Measurements from ENCODE around the gene GLIS1.

The GLIS1 gene

DNA sequence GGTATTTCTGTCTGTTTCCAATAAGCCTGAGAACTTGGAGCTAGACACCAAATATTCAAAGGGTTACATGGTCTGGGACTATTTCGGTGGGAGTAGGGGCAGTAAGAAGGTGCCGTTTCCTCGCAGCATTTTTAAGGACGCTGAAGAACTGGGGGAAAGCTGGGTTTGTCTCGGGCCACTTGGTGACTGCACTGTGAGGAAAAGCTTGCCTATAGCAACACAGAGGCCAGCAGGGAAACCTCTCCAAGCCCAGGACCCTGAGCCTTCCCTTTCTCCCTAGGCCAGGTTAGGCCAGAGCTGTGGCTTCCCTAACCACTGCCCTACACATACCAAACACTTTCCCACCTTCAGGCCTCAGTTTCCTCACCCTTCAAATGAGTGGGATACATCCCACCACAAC, 3.3 kb downstream of the GLIS1 start:
- DNase-seq, result no peak

DNA sequence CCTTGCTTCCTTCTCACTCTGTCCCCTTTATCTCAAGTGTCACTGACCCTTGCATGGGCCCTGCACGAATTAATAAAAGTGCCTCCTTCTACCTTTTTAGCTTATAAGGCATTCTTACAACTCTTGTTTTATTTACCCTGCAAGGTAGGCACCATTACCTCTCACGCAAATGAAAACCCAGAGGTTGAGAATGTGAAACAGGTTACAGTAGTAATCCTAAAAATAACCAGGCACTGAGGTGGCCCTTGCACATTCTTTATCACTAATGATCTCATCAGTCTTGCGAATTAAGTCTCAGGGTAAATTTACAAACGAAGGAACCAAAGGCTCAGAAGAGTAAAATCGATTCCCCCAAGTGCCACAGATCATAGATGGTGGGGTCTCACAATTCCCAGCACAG, 3.7 kb downstream of the GLIS1 start:
- no peak for DNase-seq

DNA sequence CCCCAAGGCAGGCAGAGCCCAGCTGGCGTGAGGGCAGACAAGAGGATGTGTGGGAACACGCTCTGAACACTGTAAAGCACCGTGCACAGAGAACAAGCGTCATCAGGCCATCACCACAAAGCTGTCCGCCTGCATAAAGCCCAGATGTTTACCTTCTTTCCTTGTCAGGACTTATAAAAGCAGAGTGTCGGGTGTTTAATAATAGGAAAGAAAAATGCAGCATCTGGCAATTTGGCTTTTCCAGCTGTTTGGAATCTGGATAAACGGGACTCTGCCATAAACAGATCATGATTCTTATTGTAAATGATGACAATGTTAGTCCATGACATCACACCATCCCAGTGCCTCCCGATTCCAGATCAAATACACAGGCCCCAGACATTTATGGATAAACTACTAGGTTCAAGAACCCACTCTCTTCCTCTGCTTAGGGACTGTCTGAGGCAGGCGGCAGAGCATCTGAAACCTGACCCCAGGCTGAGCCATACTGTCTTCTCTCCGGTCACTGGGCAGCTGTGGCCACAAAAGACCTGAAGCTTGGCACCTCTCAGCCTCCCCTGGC, 4.2 kb downstream of the GLIS1 start:
- no peak for DNase-seq

DNA sequence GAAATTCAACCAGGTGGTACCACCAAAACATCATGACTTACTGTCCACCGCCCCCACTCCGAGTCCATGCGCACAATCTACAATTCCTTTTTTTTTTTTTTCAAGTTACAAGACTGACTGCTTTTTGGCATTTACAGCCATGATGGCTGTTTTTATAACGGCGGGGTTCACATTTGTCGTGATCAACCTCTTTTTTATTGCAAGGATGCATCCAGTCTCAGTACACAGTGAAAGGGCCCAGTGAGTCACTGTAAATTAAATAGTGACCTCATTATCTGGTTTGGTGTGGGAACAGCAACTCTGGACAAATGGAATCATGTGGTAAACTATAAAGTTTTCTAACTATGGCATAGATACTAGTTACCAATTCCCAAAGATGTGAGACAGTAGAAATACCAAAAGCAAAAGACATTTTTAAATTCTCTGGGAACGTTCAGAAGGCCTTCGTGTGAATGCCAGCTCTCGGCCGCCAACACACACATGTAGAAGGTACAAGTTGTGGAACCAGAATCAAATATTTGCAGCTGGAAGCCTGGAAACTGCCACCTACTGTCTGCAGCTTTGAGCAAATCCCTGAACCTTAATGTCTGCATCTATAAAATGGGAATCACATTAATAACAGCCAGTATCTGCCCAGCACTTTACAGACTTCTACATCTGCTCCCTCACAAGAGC, 4.9 kb downstream of the GLIS1 start:
- DNase-seq, result no peak

DNA sequence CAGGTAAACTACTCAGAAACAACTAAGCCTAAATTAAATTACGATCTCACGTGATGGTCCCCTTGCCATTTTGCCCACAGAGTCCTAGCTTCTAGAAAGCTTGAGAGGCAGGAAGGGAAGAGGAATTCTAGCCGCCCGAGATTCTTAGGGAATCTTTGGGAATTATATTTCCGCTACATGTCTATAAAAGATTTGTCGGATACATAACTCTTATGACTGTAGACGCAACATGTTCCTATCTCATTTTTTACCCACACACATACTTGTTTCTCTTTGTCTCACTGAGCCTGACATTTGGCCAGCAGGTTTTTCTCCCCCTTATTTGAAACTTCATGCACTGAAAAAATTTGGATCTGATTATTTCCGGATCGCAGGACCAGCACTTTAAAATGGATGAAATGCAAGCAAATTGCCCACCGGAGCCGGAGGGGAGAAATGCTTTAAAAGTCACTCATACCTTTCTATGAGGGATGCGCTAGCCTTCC, 5.5 kb downstream of the GLIS1 start:
- no peak for DNase-seq

DNA sequence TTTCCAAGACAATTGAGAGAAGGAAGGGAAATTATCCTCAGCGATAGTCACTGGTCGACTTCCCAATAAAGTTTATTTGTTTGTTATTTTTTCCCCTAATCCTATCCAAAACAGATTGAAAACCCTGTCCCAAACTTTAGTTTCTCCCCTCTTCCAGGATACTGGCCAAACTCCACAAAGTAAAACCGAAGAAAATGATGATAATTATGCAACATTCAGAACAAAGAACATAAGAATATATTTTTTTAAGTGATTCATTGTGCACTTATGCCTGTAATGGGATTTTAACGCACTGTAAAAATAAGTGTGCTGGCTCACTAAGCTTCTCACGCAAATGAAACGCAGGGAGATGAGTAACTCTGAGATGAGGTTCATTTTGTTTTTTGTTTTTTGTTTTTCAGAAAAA, 6.0 kb downstream of the GLIS1 start:
- no peak for DNase-seq

DNA sequence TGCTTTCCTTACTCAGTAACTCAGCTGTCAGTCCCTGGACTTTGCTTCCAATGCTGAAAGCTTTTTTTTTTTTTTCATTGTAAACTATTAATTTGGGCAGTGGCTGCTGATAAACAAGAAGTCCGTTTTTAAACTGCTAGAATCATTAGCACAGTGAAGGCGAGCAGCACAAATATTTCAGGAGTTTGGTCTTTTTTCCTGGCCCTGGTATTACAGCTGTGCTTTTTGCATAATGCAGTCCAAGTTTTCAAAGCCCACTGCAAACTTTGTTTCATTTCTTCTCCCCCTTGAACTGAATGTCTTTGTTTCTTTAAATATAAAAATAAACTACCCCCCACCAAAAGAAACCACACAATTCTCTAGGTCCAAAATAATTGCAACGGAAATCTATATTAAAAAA, 6.6 kb downstream of the GLIS1 start:
- no peak for DNase-seq

DNA sequence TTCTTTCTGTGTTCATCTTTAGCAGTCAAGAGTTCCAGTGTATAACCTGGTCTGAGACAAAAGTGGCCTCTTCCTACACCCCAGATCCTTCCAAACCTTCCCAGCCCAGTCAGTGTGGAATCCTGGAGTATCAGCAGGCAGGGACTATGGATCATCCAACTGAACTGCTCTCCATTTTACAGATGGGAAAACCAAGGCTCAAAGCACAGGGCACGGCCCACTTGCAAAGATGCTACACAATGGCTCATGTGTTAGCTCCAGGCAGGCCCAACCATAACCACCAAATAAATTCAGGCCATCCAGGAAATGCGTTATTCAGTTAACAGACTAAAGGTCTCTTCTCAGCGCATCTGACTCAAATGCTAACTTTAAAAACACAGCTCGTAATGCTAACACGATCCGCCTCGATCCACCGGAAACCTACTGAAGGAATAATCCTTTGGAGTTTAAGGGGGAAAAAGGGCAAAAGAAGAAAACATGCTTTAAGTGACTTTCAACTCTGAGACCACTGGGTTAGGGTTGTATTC, 7.1 kb downstream of the GLIS1 start:
- DNase-seq, result no peak

DNA sequence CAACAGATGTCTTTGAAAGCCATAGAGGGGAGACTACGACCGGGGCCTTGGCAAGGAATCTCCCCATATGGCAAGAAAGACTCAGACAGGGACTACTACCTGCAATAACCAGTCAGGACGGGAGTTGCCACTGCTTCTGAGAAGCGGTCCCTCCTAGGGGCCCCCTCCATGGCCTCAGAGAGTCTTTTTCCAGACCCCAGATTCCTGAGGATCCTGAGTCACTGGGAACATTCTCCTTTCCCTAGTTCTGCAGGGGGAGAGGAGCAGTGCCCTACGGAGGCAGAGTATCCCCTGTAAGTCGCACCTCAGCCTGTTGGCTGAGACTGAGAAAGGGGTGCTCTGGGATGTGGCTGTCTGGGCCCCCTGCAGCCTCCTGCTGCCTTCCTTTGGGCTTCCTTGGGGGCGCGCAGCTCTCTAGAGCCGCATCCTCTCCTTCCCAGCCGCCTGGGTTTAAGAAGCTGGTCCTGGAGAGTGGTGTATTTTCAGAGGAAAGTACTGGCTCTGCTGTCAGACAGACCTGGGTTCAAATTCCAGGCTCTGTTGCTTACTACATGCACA, 7.8 kb downstream of the GLIS1 start:
- DNase-seq, result no peak

DNA sequence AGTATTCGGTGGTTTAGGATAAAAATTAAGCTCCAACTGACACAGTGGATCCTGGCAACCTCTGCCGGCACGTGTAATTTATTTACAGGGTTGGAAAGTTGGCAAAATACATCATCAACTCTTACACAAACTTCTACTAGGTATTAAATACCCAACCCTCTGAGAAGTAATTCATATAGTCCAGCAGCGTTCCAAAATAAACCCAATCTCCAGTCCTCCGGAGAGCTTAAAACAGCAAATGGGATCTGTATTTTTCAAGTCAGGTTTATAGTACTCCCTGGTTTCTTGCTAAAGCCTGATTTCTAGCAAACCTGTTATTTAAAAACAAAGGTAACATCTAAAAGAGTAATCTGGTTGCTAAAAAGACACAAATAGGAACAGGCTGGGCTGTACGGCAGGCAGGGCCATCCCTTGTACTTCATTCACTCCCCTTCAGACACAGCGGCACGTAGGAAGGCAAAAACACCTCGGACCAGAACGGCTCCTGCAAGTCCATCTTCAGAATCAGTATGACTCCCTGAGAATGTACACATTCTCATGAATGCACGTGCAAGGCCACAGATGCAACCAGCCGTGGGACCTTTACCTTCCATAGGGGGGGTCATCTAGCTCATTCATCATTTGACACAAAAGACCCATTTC, 8.6 kb downstream of the GLIS1 start:
- no peak for DNase-seq

DNA sequence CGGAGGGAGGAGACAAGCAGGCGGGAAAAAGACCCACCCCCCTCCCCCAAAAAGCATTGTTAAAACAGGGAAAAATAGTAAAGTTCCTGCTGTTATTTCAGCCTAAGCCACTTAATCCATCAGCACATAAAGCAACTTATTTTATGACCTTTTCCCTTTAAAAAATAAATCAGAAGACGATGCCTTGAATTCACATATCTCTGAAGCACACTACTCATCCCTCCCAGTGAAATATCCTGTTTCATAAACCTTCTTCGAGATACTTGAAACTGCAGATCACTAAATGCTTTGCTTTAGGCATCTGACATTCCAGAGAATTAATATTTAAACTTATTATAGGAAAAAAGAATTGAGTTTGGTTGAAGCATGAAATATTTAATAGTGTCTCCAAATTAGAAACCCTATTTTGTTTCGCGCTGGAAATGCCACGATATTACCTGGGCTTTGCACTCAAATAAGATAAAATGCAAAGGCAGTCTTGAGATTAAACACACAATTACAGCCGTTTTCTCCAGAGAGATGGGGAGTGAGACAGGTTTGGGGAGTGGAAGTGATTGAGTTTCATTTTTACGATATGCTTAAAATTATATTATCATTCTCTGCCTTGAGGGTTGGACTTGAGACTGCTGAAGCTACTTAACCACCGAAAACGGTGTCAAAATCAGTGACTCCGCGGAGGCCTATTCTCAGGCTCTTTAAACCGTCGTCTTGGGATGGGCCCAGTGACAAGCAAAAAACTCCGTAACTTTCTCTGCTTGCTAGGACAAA, 9.3 kb downstream of the GLIS1 start:
- DNase-seq, result no peak

DNA sequence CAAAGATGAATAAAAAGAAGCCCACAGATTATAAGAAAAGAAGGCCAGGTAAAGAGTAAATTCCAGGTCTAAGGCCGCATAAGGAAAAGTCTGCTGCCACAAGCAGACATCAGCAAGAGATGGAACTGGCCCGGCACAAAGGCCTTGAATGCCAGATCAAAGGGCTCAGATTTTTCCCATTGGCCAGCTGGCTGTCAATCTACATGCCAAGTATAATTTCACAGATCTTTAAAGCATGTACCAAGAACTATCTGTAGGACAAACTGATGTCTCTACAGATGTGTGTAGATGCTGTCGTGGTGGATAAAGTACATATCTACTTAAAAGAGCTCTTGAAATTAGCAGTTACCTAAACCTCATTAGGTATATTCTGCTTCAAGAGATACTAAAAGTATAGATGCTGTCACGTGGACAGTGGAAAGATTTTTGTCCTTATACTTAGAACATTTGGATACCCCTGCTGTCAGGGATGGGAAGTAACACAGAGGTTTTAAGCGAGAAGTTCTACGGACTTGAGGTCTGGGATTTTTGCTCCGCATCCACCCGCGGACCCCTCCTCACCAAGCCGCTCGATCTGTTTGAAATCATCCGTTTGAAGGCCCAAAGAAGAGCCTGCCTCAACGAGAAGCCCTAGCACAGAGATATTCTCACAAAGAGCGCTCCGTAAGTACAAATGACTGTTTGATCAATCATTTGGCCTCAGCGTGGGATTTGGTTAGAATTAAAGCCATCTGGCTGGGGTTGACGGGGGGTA, 10.1 kb downstream of the GLIS1 start:
- no peak for DNase-seq

DNA sequence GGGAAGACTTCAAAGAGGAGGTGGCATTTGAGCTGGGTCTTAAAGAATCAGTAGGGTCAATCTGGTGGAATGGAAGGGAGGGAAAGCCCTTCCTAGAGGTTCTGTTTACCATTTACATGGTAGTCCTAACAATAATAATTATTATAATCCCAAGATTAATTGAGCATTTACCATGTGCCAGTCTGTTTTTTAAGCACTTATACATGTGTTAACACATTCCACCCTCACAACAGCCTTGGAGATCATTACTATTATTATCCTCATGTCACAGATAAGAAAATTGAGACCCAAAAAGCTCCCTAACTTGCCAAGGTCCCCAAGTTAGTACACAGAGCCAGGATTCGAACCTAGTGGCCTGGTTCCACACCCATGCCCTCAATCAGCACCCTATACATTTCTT, 10.8 kb downstream of the GLIS1 start:
- DNase-seq, result no peak

DNA sequence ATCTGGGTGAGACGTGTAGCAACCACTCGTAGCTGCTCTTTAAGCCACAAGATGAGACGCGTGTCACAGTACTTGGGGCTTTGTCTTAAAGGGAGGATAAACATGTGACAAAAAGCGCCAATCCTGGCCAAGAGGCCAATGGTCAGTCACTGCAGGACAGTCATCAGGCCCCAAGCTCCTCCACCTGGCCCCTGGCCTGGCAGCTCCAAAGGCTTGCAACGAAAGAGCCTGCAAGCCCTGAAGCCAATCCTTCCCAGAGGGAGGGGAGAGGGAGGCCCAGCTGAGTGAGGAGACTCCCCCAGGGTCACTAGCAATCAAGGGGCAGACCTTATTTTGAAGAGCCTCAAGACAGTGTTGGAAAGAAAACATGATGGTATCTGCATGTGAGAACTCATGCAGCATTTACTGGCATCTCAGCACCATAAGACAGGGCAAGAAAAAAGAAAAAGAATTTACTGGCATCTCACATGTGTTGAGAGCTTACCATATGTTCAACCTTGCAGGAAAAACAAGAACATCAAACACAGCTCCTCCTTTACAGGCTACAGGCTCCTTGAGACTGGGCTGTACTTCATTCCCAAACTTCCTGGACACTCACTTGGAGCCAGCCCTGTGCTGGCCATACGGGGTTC, 11.4 kb downstream of the GLIS1 start:
- no peak for DNase-seq

DNA sequence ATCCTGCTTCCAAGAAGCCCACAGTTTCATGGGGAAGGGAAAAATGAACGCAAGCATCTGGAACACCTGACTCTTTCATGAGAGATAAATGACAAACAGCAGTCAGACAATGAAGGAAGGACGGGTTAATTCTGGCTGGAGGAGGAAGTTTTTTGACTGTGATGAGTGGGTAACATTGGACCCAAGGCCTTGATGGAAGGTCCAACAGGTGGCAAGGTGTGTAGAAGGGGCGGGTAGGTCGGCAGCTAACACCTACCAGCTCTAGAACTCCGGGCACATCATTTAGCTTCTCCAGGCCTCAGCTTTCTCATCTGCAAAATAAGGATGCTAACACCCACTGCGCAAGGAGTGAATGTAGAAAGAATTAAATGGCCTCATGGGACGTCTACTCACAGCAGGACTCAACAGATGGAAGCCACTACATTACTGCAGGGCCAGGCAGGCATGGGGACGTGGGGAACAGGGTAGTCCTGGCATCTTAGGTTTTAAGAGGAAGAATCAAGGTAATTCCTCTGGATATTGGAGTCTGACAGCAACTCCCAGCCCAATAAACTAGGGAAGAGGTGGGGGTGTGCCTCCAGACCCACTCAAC, 12.9 kb downstream of the GLIS1 start:
- no peak for DNase-seq

DNA sequence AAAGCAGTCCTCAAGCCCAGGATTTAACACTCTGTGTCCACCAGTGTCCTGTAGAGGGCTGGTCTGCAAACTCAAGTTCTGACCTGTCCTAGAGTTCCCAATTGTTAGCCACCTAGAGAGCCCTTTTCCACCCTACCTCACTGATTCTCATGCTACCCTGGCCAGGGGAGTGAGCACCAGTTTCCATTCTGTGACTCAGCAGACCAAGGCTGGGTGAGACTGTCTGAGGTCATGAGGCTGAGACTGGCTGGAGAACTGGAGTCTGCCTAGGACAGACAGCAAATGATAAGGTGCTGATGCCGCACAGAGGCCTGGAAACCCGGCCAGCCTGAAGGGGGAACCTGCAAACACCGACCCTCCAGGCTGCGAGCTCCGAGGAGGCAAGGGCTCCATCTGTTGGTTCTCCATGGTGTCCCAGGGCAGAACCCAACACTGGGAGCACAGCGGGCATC, 13.7 kb downstream of the GLIS1 start:
- DNase-seq, result no peak

DNA sequence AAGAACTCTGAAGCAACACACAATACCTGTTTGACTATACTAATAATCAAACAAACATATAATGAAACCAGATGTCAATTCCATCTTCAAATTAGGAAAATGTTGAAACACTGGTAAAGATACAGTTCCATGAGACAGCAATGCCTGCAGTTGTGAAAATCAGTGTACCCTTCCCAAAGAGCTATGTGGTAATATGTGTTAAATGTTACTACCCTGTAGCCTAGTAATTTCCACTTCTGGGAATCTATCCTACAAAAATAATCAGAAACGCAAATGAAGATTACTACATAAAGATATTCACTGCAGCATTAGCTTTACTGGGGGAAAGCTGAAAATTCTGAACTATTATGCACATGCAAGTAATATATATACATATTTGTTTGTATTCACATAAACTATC, 16.9 kb downstream of the GLIS1 start:
- DNase-seq, result no peak

DNA sequence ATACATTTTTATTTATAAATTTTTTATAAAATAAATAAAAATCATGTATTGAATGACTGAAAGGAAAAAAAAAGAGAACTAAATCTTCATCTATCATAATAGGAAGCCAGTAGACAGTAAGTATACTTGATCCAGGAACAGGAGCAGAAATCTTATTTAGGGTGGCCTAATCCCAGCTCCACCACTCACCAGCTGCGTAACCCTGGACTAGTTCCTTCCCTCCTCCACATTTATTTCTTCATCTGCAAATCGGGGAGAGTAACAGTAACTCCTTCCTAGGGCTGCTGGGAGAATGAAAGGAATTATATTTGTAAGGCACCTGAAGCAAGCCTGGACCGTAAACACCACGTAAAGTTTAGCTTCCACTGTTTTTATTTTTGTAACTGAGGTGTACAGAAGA, 17.9 kb downstream of the GLIS1 start:
- no peak for DNase-seq

DNA sequence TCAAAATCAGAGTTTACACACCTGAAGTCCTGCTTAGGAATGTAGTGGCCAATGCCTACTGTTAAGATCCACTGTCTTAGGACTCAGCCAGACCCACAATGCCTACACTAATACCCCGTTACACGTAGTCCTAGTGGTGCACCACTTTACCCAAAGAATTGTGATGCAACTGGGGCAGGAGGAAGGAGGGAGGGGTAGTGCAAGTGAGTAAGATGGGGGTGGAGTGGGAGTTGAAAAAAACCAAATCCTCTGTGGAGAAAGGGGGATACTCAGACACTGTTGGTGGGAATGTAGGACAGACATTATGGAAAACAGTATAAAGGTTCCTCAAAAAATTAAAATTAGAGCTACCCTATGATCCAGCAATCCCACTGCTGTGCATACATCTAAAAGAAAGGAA, 19.5 kb downstream of the GLIS1 start:
- no peak for DNase-seq

DNA sequence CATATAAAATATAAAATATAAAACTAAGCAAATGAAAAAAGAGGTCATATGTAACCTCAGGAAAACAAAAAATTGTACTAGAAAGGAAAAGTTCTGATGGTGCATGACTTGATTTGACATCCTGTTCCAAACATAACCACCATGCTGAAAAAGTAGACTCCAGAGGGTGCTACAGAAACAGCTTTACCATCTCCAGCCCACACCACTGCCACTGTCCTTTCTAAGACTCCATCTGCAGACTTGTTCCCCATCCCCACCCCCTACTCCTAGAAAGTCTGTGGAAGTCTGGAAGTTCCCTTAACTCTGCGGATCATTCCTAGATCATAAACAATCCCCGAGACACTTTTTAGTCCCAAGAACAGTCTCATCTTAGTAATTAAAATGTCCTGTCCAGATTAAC, 20.5 kb downstream of the GLIS1 start:
- no peak for DNase-seq

DNA sequence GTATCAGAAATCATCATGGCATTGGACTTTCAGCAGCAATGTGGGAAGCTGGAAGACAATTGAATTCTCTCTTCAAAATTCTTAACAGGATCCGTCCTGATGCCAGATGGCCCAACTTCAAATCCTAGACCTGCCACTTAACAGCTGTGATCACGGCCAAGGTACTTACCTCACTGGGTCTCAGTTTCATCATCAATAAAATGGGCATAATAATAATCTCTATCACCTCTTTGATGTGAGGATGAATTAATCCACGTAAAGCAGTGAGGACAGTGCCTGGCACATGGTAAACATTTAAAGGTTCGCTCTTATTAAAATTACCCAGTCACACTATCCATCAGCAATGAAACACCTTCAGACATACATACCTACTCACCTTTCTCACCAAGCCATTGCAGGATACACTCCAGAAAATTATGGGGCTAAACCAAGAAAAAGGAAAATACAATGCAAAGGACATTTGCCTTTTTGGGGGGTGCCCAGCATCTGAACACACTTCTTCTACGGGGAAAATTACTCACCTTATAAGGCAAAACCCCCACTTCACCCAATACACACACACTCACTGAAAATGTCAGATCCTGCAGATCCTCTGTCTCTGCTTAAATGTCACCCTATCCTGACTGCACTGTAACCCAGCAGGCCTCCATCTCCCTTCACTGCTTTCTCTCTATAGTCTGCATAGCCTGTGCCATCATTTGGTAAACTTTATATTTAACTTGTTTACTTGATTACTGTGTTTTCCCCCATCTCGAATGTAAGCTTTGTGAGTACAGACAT, 21.7 kb downstream of the GLIS1 start:
- no peak for DNase-seq

Data from right hindlimb (tissue), 1 donor.